GM03348 (cell line): ENCODE results near the gene TAF4.
"Not testable (repeated sequence)": the region's sequence is repeated elsewhere in the genome, so short reads cannot be mapped to it uniquely, and the experiment has no call there.

Experiments used
- DNase-seq: peaks from one replicate; pipeline ENCODE4 v3.0.0; 2012; ENCODE audit warnings: low spot score

The TAF4 gene

GRCh38 chr20:62080249-62080990 lies 14.7 kb upstream of the TAF4 start:
- no peak for DNase-seq

- DNase-seq, result no peak
These were observed 13.5 kb upstream of the TAF4 start for GRCh38 chr20:62079166-62079565.

GRCh38 chr20:62073323-62073722 lies 7.6 kb upstream of the TAF4 start:
- no peak for DNase-seq

- DNase-seq, result not testable (repeated sequence)
These were observed 6.2 kb upstream of the TAF4 start for GRCh38 chr20:62071669-62072430.

- DNase-seq, result peak; percentile 74
These were observed 4.1 kb upstream of the TAF4 start for GRCh38 chr20:62069741-62070216.

GRCh38 chr20:62068997-62069396 lies 3.3 kb upstream of the TAF4 start:
- DNase-seq, result no peak

GRCh38 chr20:62067547-62068260 lies 2.0 kb upstream of the TAF4 start:
- no peak for DNase-seq

- DNase-seq, result peak; percentile 58
These were observed 1.3 kb upstream of the TAF4 start for GRCh38 chr20:62066983-62067433.

- DNase-seq, result peak; percentile 29
These were observed 780 bp upstream of the TAF4 start for GRCh38 chr20:62066339-62066982.

GRCh38 chr20:62064770-62065673 lies 659 bp downstream of the TAF4 start:
- peak; percentile 61 for DNase-seq

- peak; percentile 40 for DNase-seq
These were observed 1.5 kb downstream of the TAF4 start for GRCh38 chr20:62063981-62064769.

- no peak for DNase-seq
These were observed 2.2 kb downstream of the TAF4 start for GRCh38 chr20:62063315-62063980.

GRCh38 chr20:62062661-62063314 lies 2.9 kb downstream of the TAF4 start:
- DNase-seq, result no peak

GRCh38 chr20:62061851-62062423 lies 3.7 kb downstream of the TAF4 start:
- DNase-seq, result no peak

GRCh38 chr20:62060631-62061541 lies 4.8 kb downstream of the TAF4 start:
- no peak for DNase-seq

- DNase-seq, result no peak
These were observed 5.6 kb downstream of the TAF4 start for GRCh38 chr20:62059920-62060630.

- no peak for DNase-seq
These were observed 6.3 kb downstream of the TAF4 start for GRCh38 chr20:62059401-62059800.
